CD14-positive monocyte (primary cell): Measurements from ENCODE around the gene MOGAT3. TPM values are rescaled to one million over a fixed set of nuclear protein-coding genes. Genes with fewer than 3 reads are reported as not detected.
A peak's percentile ranks its signal among the peaks of the same experiment; 100 is the strongest.

Experiments
- DNase-seq, 3 donors: peaks; one replicate each; pipeline ENCODE4 v3.0.0-alpha.2; 2011 to 2022
- H2AFZ ChIP-seq: 2 replicates; pipeline ENCODE4 v1.6.0; 2012; ENCODE audit warnings: mild to moderate bottlenecking, low read depth, low read length, inconsistent platforms; ENCODE audit not compliant: insufficient read depth, poor library complexity, severe bottlenecking
- H3K27ac ChIP-seq, 2 donors: 1 replicate in 1 of 2; 2 replicates in 1 of 2; pipeline ENCODE4 v1.5.1; 2012 to 2013; ENCODE audit warnings: low read length in 2 of 2, control low read depth in 1 of 2, inconsistent platforms in 1 of 2, low read depth in 1 of 2, mild to moderate bottlenecking in 1 of 2
- H3K27me3 ChIP-seq, 2 donors: one replicate each; pipeline versions ENCODE4 v1.6.0 to v1.6.1; 2011 to 2013; ENCODE audit warnings: low read length in 2 of 2; ENCODE audit not compliant: control insufficient read depth in 2 of 2, insufficient read depth in 2 of 2
- H3K36me3 ChIP-seq, 2 donors: replicated peaks in 1 of 2; 1 replicate in 1 of 2; 2 replicates in 1 of 2; pipeline versions ENCODE4 v1.5.1 to v1.6.1; 2012 to 2013; ENCODE audit warnings: low read length in 2 of 2, control low read depth in 1 of 2, inconsistent platforms in 1 of 2, mild to moderate bottlenecking in 1 of 2; ENCODE audit not compliant: insufficient read depth in 2 of 2, control insufficient read depth in 1 of 2
- H3K4me1 ChIP-seq, 2 donors: 1 replicate in 1 of 2; 2 replicates in 1 of 2; pipeline versions ENCODE4 v1.5.1 to v1.6.1; 2012 to 2013; ENCODE audit warnings: low read length in 2 of 2, control low read depth in 1 of 2, inconsistent platforms in 1 of 2, mild to moderate bottlenecking in 1 of 2, moderate library complexity in 1 of 2; ENCODE audit not compliant: insufficient read depth in 2 of 2, control insufficient read depth in 1 of 2
- H3K4me2 ChIP-seq: replicated peaks from 2 replicates; pipeline ENCODE3; 2012; ENCODE audit warnings: low read length, moderate library complexity, mild to moderate bottlenecking; ENCODE audit not compliant: poor library complexity, severe bottlenecking; ENCODE audit errors: extremely low read depth
- H3K4me3 ChIP-seq, 3 experiments: fragments of 200-600 bp in 1 of 3; sonication (generic) in 1 of 3; replicated peaks in 1 of 3; 1 replicate in 2 of 3; 2 replicates in 1 of 3; pipeline ENCODE4 v1.5.1; 2011 to 2013; ENCODE audit warnings: low read length in 3 of 3, mild to moderate bottlenecking in 3 of 3, control low read depth in 2 of 3, low read depth in 2 of 3, inconsistent platforms in 1 of 3, moderate library complexity in 1 of 3
- H3K79me2 ChIP-seq: 2 replicates; pipeline ENCODE4 v1.6.0; 2012; ENCODE audit warnings: mild to moderate bottlenecking, control low read depth, inconsistent platforms, low read length, moderate library complexity; ENCODE audit not compliant: insufficient read depth
- H3K9ac ChIP-seq: 2 replicates; pipeline ENCODE4 v1.6.0; 2017; ENCODE audit warnings: low read length, mild to moderate bottlenecking; ENCODE audit not compliant: insufficient read depth, poor library complexity, severe bottlenecking
- H3K9me3 ChIP-seq, 2 donors: replicated peaks in 1 of 2; 1 replicate in 1 of 2; 2 replicates in 1 of 2; pipeline versions ENCODE4 v1.5.1 to v1.6.1; 2012 to 2013; ENCODE audit warnings: low read length in 2 of 2, control low read depth in 1 of 2; ENCODE audit not compliant: control insufficient read depth in 1 of 2, insufficient read depth in 1 of 2
- H4K20me1 ChIP-seq: 2 replicates; pipeline ENCODE4 v1.6.0; 2012; ENCODE audit warnings: mild to moderate bottlenecking, low read length, control low read depth, moderate library complexity; ENCODE audit not compliant: insufficient read depth
- H3K27ac Mint-ChIP-seq, 7 donors: one replicate each; pipeline ENCODE4 v1.8.0; 2020; ENCODE audit warnings: mild to moderate bottlenecking in 7 of 7, mixed read lengths in 7 of 7, moderate library complexity in 6 of 7, inconsistent platforms in 2 of 7
- H3K27me3 Mint-ChIP-seq, 3 donors: one replicate each; pipeline ENCODE4 v1.8.0; 2021 to 2022; ENCODE audit warnings: low read depth in 3 of 3, mild to moderate bottlenecking in 3 of 3, mixed read lengths in 3 of 3, moderate library complexity in 3 of 3, inconsistent platforms in 1 of 3
- H3K36me3 Mint-ChIP-seq, 2 donors: one replicate each; pipeline ENCODE4 v1.8.0; 2020; ENCODE audit warnings: mixed read lengths in 2 of 2, inconsistent platforms in 1 of 2, mild to moderate bottlenecking in 1 of 2
- H3K4me1 Mint-ChIP-seq: one replicate; pipeline ENCODE4 v1.8.0; 2020; ENCODE audit warnings: mild to moderate bottlenecking, mixed read lengths
- H3K4me3 Mint-ChIP-seq, 2 donors: one replicate each; pipeline ENCODE4 v1.8.0; 2020; ENCODE audit warnings: mild to moderate bottlenecking in 2 of 2, mixed read lengths in 2 of 2, moderate library complexity in 1 of 2
- H3K9me3 Mint-ChIP-seq, 7 donors: one replicate each; pipeline ENCODE4 v1.8.0; 2020 to 2022; ENCODE audit warnings: mixed read lengths in 7 of 7, mild to moderate bottlenecking in 6 of 7, moderate library complexity in 6 of 7, inconsistent platforms in 2 of 7
- WGBS: methylation state at CpG from one replicate; pipeline ENCODE4 v1.1.5; 2013; ENCODE audit warnings: missing lambda C conversion rate; ENCODE audit not compliant: insufficient coverage; 5-methylcytosine and 5-hydroxymethylcytosine counted together
- intact Hi-C, 2 donors: fragments of 100-400 bp; cut with micrococcal nuclease; formaldehyde crosslinking; loops; one replicate each; pipeline versions ENCODE4 v1.15.0 to v1.15.1; 2023
- polyA plus RNA-seq, 3 donors: library from polyadenylated mRNA; depleted of rRNA in 1 of 3; unstranded in 2 of 3; stranded (reverse) in 1 of 3; fragments of 300-500 nt in 2 of 3; fragments of >200 nt in 1 of 3; fragmentation: Illumina TruSeq in 2 of 3; gene quantifications; 1 replicate in 2 of 3; 2 replicates in 1 of 3; pipeline ENCODE4 v1.2.3, GENCODE V29; 2012 to 2021
- TF ChIP-seq, protein P1 (sequence below): fragments of 200-600 bp; IDR thresholded peaks from one replicate; pipeline ENCODE4 v1.8.0; 2022; ENCODE audit warnings: antibody characterized with exemption, mild to moderate bottlenecking

Gene MOGAT3
- polyA plus RNA-seq, 3 donors: not detected

DNA sequence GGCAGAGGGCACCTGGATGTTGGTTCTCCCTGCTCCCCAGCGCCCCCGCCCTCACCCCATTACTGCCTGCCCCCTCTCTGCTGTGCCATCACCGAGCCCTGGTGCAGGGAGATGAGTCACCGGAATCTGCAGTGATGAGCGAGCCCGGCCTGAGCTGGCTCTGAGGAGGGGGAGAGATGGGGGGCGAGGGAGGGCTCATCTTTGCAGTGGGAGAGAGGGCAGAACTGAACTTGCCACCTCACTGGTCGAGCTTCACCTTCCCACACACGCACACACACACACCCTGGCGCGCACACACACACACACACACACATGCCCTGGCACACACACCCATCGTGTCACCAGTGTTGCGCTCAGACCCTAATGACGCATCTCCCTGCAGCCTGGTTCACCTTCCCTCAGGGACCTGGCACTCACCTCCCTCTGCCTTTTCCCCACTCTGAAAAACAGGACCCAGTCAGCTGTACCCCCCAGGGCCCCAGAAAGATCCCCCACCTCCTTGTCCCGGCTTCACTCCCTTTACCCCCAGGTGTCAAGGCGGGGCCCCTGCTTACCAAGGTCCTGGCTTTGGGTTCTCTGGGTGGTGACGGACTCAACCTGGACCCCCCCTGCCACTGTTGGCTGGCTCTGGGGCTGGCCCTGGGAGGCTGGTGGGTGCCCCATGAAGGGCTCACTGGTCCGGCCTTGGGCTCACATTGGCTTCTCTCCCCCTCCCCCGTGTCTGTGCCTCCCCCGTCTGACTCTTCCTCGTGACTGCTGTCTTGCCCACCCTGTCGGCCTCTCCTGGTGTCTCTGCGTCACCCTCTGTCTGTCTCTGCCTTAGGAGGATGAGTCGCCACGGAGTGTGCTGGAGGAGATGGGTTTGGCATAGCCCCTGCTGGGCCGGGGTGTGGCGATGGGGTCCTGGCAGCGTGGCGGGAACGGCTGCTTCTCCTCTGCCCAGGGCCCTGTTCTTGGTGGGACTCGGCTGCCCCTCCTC is 40.9 kb downstream of the MOGAT3 start:
- peaks cover 15% of the 10 kb centered on the region for H3K4me1 Mint-ChIP-seq
- Histone ChIP-seq H3K27me3 (peaks cover 19 to 33% of the 10 kb centered on the region in 2 donors), H3K36me3 (peaks cover 9 to 17% of the 10 kb centered on the region in 2 donors), H2AFZ (no peak overlapping the region), H3K27ac (no peak overlapping the region), H3K9ac (no peak overlapping the region), H3K4me3 (no peak overlapping the region), H4K20me1 (peaks cover 6% of the 10 kb centered on the region), H3K79me2 (no peaks in the 10 kb centered on the region), H3K9me3 (peaks cover under 1 to 9% of the 10 kb centered on the region in 2 donors), H3K4me1 (peaks cover 10 to 25% of the 10 kb centered on the region in 2 donors), H3K4me2 (no peak overlapping the region)
- H3K36me3 Mint-ChIP-seq: peaks cover 35 to 46% of the 10 kb centered on the region in 2 donors
- whole genome bisulfite sequencing: 81% methylated on average over 18 of the region's 31 CpGs
- no peak overlapping the region for H3K27ac Mint-ChIP-seq
- no peak overlapping the region for H3K4me3 Mint-ChIP-seq
- H3K9me3 Mint-ChIP-seq: peaks cover 0 to 21% (median 7%) of the 10 kb centered on the region in 7 donors
- DNase-seq: no peak
- intact Hi-C loops: no loop called here
- TF ChIP-seq, protein P1, sequence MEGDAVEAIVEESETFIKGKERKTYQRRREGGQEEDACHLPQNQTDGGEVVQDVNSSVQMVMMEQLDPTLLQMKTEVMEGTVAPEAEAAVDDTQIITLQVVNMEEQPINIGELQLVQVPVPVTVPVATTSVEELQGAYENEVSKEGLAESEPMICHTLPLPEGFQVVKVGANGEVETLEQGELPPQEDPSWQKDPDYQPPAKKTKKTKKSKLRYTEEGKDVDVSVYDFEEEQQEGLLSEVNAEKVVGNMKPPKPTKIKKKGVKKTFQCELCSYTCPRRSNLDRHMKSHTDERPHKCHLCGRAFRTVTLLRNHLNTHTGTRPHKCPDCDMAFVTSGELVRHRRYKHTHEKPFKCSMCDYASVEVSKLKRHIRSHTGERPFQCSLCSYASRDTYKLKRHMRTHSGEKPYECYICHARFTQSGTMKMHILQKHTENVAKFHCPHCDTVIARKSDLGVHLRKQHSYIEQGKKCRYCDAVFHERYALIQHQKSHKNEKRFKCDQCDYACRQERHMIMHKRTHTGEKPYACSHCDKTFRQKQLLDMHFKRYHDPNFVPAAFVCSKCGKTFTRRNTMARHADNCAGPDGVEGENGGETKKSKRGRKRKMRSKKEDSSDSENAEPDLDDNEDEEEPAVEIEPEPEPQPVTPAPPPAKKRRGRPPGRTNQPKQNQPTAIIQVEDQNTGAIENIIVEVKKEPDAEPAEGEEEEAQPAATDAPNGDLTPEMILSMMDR: no peak
- peaks cover 30 to 40% (median 38%) of the 10 kb centered on the region in 3 donors for H3K27me3 Mint-ChIP-seq

DNA sequence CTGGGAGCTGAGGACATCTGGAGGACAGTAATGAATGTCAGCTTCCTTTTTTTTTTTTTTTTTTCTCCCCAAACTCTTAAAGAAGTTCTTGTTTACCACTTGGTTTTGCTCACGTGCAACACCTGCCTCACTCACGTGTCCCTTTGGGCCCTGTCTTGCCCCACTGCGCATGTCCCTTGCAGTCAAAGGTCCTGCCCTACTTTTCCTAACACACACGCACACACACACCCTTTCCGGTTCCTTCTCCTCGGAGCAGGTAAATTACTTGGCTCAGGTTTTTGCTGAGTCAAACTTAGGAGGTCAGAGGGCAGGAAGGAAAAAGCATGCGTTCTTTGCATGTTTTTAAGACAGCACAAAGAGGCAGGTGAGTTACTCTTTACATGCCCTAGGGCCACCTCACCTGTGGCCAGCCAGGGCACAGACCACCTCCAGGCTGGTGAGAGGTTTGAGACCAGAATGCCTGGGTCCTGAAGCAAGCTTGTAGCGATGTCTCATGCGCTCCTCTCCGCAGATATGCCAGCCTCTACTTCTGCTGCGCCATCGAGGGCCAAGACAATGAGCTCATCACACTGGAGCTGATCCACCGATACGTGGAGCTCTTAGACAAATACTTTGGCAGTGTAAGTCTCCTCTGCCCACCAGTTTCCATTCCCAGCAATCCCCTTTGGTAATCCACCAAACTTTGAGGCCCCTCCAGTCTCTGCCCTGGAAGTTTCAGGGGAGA is 43.8 kb downstream of the MOGAT3 start:
- Mint-ChIP-seq H3K4me3 (no peak overlapping the region), H3K4me1 (peaks cover 13% of the 10 kb centered on the region), H3K27ac (peak overlapping the region in 1 of 7 donors; percentile 11), H3K9me3 (peaks cover 0 to 9% (median under 1%) of the 10 kb centered on the region in 7 donors), H3K36me3 (peaks cover 33 to 42% of the 10 kb centered on the region in 2 donors), H3K27me3 (peaks cover 14 to 18% (median 16%) of the 10 kb centered on the region in 3 donors)
- no peaks in the 10 kb centered on the region for H3K9me3 ChIP-seq
- H3K4me3 ChIP-seq: no peak overlapping the region
- no peak overlapping the region for H3K4me2 ChIP-seq
- no peak overlapping the region for H3K9ac ChIP-seq
- peaks cover 13 to 20% of the 10 kb centered on the region in 2 donors for H3K4me1 ChIP-seq
- no peaks in the 10 kb centered on the region for H3K79me2 ChIP-seq
- no peak overlapping the region for H3K27ac ChIP-seq
- H3K27me3 ChIP-seq: peaks cover under 1 to 9% of the 10 kb centered on the region in 2 donors
- intact Hi-C loops: no loop called here
- WGBS: 93% methylated on average over 13 of the region's 14 CpGs
- peaks cover 9 to 17% of the 10 kb centered on the region in 2 donors for H3K36me3 ChIP-seq
- TF ChIP-seq, protein P1: no peak
- DNase-seq: no peak
- no peak overlapping the region for H2AFZ ChIP-seq
- no peaks in the 10 kb centered on the region for H4K20me1 ChIP-seq
